ENCODE data around the gene EHMT1.

DNA sequence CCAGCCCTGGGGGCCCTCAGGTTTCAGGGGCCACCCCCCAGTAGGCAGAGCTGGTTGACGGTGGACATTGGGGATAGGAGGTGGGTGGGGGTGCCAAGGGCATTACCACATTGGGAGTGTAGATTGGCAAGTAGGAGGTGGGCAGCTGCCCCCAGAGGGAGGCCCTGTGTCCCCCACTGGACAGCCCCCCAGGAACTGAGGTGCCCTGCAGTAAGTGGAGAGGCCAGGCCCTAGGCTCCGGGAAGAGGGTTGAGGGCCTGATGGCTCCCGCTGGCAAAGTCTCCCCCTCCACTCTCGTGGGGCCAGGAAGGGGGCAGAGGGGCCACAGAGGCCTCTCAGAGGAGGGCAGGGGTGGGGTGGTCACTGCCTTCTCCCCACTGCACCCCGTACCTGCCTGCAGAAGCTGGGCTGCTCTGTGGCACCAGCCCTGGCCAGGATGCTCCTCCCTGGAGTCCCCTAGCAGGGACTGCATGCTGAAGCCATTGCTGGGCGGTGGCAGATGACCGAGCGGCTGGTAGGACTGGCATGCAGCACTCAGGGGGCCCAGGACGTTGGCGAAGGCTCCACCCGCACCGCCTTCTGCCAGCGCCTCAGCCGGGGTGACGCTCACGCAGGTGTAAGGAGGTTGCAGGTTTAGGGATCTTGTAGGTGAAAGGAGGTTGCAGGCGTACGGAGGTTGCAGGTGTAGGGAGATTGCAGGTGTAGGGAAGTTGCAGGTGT lies 169.1 kb downstream of the EHMT1 start:
- no peak for TF ChIP-seq CEBPB (IDR thresholded peaks at IDR 0.05)
- no peak for TF ChIP-seq EGR1 (IDR thresholded peaks at IDR 0.05)
- no peak for TF ChIP-seq TEAD4 (IDR thresholded peaks at IDR 0.05)
- TF ChIP-seq TAF1 (IDR thresholded peaks at IDR 0.05; ENCODE audit: low read depth) = no peak
- no peak for TF ChIP-seq YY1 (IDR thresholded peaks at IDR 0.05; ENCODE audit: low read depth)
- TF ChIP-seq FOXM1 (IDR thresholded peaks at IDR 0.05; ENCODE audit: borderline replicate concordance, low read depth) = no peak
- TF ChIP-seq, protein P1, sequence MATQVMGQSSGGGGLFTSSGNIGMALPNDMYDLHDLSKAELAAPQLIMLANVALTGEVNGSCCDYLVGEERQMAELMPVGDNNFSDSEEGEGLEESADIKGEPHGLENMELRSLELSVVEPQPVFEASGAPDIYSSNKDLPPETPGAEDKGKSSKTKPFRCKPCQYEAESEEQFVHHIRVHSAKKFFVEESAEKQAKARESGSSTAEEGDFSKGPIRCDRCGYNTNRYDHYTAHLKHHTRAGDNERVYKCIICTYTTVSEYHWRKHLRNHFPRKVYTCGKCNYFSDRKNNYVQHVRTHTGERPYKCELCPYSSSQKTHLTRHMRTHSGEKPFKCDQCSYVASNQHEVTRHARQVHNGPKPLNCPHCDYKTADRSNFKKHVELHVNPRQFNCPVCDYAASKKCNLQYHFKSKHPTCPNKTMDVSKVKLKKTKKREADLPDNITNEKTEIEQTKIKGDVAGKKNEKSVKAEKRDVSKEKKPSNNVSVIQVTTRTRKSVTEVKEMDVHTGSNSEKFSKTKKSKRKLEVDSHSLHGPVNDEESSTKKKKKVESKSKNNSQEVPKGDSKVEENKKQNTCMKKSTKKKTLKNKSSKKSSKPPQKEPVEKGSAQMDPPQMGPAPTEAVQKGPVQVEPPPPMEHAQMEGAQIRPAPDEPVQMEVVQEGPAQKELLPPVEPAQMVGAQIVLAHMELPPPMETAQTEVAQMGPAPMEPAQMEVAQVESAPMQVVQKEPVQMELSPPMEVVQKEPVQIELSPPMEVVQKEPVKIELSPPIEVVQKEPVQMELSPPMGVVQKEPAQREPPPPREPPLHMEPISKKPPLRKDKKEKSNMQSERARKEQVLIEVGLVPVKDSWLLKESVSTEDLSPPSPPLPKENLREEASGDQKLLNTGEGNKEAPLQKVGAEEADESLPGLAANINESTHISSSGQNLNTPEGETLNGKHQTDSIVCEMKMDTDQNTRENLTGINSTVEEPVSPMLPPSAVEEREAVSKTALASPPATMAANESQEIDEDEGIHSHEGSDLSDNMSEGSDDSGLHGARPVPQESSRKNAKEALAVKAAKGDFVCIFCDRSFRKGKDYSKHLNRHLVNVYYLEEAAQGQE (IDR thresholded peaks at IDR 0.05; ENCODE audit: low read depth) = no peak
